Activated effector memory CD4-positive, alpha-beta T cell treated with anti-CD3 and anti-CD28 coated beads, Interleukin-2, amount 50 U/mL, for 16 hours (primary cell): ENCODE measurements around the gene ELAPOR1.
"Not testable (repeated sequence)": the region's sequence is repeated elsewhere in the genome, so short reads cannot be mapped to it uniquely, and the experiment has no call there.

Experiments
- DNase-seq: peaks from one replicate; pipeline ENCODE4 v3.0.0-alpha.2; 2020

ELAPOR1 gene

DNA sequence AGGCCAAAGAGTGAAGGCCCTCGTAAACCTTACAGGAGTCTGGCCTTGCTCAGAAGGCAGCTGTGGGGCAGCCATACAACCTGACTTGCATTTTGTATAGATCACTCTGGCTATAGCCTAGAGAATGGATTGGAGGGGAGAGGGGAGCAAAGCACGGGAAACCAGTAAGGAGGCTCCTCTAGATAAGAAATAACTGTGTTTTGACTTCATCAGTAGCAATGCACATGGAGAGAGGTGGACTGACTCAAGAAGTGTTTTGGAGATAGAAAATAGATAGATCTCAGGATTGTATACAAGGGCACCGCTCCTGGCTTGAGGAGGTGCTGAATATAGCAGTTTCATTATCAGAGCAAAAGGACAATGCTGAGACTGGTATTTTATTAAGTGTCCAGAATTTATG, 26.5 kb downstream of the ELAPOR1 start:
- no peak for DNase-seq

- DNase-seq = no peak
Measured at GRCh38 chr1:109142260-109142659, 28.3 kb downstream of the ELAPOR1 start.

DNA sequence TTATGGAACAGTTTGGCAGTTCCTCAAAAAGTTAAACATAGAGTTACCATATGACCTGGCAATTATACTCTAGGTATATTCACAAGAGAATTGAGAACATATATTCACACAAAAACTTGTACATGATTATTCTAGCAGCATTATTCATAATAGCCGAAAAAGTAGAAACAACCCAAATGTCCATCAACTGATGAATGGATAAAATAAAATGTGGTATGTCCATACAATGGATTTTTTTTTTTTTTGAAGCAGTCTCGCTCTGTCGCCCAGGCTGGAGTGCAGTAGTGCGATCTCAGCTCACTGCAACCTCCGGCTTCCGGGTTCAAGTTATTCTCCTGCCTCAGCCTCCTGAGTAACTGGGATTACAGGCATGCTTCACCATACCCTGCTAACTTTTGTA, 28.8 kb downstream of the ELAPOR1 start:
- not testable (repeated sequence) for DNase-seq

DNA sequence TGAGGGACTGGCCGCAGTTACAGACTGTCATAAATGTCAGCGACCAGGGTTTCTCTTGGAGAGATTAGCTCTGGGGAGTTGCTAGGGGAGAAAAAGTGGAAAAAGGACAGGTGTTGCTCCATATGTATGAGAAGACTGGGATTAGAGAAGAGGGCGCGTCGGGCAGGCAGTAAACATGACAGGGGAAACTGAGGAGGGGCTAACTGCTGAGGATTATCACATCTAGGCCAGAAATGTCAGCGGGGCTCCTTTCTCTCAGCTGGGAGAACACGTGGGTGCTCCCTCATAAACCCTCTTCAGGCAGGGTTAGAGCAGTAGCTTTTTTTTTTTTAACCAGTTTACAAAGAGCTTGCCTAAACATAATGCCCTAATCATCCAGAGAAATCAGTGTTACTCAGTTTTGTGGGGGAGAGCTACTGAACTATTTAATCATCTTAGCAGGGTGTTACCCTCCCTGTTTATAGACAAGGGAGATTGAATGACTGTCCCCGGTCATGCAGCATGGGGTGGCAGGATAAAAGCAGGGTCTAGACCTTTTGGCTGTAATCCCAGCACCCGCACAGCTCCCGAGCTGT, 35.2 kb downstream of the ELAPOR1 start:
- DNase-seq = no peak

- no peak for DNase-seq
Measured at GRCh38 chr1:109149874-109150601, 36.1 kb downstream of the ELAPOR1 start.

DNA sequence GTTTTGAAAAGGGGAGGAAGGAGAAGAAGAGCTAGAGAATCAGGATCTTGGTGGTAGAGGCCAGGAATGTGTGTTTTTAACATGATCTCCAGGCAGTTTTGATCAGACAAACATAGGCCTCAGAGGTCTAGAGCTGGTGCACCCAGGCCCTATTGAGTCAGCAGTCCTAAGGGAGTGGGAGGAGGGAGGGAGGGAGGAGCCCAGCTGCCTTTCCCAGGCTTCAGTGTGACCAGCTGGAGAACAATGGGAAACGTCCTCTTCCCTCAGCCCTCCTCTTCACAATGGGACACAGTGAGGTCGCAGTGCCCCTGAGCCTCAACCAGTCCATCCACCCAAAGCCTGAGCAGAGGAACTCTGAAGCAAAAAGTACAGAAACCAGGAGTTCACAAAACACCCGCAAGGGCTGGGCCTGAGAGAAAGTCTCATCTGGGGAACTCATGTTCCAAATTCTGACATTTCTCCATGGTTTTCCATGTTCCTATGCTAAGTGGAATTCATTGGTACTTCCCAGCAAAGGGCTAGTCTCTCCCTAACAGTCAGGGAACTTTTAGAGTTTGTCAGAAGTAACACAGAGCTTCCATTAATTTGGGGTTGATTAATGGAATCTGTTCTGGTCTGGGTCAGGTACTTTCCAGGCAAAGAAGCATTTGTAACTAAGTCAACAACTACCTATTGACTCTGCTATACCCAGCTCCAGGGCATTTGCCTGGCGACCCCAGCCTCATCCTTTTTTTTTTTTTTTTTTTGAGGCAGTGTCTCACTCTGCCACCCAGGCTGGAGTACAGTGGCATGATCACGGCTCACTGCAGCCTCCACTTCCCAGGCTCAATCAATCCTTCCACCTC, 37.5 kb downstream of the ELAPOR1 start:
- DNase-seq = no peak

- DNase-seq = no peak
Measured at GRCh38 chr1:109152196-109152595, 38.3 kb downstream of the ELAPOR1 start.

- no peak for DNase-seq
Measured at GRCh38 chr1:109156916-109157385, 43.0 kb downstream of the ELAPOR1 start.

GRCh38 chr1:109158433-109158832, 44.5 kb downstream of the ELAPOR1 start:
- DNase-seq = no peak

DNA sequence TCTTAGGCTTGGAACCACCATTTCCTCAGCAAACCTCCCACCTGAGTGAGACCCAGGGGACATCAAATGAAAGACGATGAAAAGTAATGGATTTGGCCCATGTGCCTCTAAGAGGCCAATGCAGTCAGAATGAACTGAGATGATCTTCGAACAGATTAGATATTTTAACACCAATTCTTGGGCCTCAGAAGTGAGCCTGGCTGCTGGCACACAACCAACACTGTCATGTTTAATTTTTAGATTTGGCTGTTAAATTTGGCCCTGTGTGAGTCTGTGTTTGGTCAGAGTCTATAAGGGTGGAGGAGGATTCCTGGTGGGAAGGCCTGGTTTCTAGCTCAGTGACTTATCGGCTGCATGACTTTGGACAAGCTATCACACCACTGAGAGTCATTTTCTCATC, 45.4 kb downstream of the ELAPOR1 start:
- DNase-seq = no peak

- no peak for DNase-seq
Measured at GRCh38 chr1:109160071-109160840, 46.3 kb downstream of the ELAPOR1 start.

DNA sequence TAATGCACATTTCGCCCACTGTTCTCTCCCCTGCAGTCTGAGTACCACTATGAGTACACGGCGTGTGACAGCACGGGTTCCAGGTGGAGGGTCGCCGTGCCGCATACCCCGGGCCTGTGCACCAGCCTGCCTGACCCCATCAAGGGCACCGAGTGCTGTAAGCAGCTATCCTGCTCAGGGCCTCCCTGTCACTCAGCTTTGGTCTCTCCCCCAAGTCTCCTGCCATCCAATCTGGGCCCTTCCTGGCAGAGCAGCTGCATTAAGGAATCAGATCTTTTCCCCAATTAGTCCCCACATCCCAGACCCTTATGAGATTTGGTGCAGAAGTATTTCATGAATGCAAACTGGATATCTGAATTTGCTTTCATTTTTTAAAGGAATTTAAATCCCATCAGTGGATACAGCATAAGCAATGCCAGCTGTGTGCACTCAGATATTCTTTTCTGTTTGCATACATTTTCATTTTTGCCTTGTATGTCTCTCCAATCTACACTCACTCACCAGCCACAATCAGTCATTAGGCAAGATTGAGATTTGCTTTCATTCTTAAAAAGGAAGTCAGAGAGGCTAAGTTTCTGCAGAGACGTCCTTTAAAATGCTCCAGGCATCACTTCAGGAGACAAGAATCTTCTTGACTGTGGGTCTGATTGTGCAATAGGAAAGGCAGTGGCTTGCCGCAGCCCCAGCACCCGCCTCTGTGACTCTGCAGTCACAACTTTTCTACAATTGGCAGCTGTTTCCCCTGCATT, 48.1 kb downstream of the ELAPOR1 start:
- DNase-seq = no peak

- DNase-seq = no peak
Measured at GRCh38 chr1:109162626-109163025, 48.7 kb downstream of the ELAPOR1 start.

GRCh38 chr1:109163551-109163950, 49.6 kb downstream of the ELAPOR1 start:
- no peak for DNase-seq
